ENCODE data around the gene CCNDBP1. TPM values are rescaled to one million over a fixed set of nuclear protein-coding genes. Genes with fewer than 3 reads are reported as not detected.

Gene CCNDBP1
- total and polyA plus RNA-seq, 8 donors: 17.6 to 37.7 (median 21.7) TPM

GRCh38 chr15:43238671-43239131 is 53.5 kb downstream of the CCNDBP1 start:
- no peak overlapping the region for H3K27ac ChIP-seq
- no peaks in the 10 kb centered on the region for H3K36me3 ChIP-seq
- 61 to 72% methylated on average over 10 of the region's 10 CpGs for WGBS, 2 donors
- no peak for FAIRE-seq
- intact Hi-C loops (cut with DNase I): no loop called here
- TF ChIP-seq, protein P1, sequence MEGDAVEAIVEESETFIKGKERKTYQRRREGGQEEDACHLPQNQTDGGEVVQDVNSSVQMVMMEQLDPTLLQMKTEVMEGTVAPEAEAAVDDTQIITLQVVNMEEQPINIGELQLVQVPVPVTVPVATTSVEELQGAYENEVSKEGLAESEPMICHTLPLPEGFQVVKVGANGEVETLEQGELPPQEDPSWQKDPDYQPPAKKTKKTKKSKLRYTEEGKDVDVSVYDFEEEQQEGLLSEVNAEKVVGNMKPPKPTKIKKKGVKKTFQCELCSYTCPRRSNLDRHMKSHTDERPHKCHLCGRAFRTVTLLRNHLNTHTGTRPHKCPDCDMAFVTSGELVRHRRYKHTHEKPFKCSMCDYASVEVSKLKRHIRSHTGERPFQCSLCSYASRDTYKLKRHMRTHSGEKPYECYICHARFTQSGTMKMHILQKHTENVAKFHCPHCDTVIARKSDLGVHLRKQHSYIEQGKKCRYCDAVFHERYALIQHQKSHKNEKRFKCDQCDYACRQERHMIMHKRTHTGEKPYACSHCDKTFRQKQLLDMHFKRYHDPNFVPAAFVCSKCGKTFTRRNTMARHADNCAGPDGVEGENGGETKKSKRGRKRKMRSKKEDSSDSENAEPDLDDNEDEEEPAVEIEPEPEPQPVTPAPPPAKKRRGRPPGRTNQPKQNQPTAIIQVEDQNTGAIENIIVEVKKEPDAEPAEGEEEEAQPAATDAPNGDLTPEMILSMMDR (IDR thresholded peaks at IDR 0.05): no peak
- H3K9me3 ChIP-seq: no peaks in the 10 kb centered on the region
- H3K4me1 ChIP-seq: no peaks in the 10 kb centered on the region
- H3K4me3 ChIP-seq: no peak overlapping the region
- no peak for ATAC-seq
- no peak for DNase-seq
- no peaks in the 10 kb centered on the region for H3K27me3 ChIP-seq

DNA sequence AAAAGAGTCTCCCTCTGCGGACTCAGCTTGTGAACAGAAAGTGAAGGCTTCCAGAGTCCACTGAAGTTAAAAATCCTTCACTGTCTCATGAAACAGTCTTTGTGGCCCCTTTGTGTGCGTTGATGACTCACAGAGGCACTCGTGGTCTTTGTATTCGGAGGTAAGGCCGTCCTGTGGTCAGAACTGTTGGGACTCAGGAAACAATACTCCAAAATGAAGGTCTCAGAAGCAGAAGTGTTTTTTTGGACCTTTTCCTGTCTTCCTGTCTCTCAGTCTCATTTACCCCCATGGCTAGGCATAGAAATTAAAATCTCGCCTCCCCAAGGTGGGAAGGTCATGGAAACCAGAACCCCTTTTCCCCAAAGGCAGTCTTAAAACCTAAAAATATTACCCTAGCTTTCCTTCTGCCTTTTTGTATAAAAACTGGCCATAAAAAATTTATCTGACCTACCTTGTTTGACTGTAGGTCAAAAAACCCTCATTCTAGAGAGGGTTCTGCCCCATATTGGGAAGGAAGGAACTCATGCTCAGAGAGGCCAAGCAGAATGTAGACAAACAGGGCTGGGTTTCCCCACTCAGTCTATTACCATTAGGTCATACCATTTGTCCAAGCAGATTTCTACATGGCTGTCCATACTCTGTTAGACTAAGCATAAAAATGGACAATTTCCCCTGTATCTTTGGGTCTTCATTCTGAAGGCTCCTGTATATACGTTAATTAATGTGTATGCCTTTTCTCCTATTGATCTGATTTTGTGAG is 54.7 kb downstream of the CCNDBP1 start:
- intact Hi-C loops (cut with DNase I): no loop called here
- no peaks in the 10 kb centered on the region for H3K36me3 ChIP-seq
- FAIRE-seq (no peak), ATAC-seq (no peak), DNase-seq (no peak)
- H3K4me3 ChIP-seq: no peak overlapping the region
- no peak overlapping the region for H3K27ac ChIP-seq
- H3K27me3 ChIP-seq: no peaks in the 10 kb centered on the region
- TF ChIP-seq, protein P1 (IDR thresholded peaks at IDR 0.05): no peak
- WGBS, 2 donors: 81 to 85% methylated on average over 7 of the region's 7 CpGs
- no peaks in the 10 kb centered on the region for H3K9me3 ChIP-seq
- no peaks in the 10 kb centered on the region for H3K4me1 ChIP-seq

GRCh38 chr15:43241100-43241499 is 55.9 kb downstream of the CCNDBP1 start:
- intact Hi-C loops (cut with DNase I): no loop called here
- no peak overlapping the region for H3K27ac ChIP-seq
- WGBS, 2 donors: 83 to 93% methylated on average over 1 of the region's 1 CpG
- no peaks in the 10 kb centered on the region for H3K36me3 ChIP-seq
- no peaks in the 10 kb centered on the region for H3K9me3 ChIP-seq
- H3K4me3 ChIP-seq: no peak overlapping the region
- ATAC-seq: peak in 3 of 4 donors; percentile 33 to 68 (median 48)
- FAIRE-seq: no peak
- TF ChIP-seq, protein P1 (IDR thresholded peaks at IDR 0.05): no peak
- DNase-seq: no peak
- H3K27me3 ChIP-seq: no peaks in the 10 kb centered on the region
- H3K4me1 ChIP-seq: no peaks in the 10 kb centered on the region

DNA sequence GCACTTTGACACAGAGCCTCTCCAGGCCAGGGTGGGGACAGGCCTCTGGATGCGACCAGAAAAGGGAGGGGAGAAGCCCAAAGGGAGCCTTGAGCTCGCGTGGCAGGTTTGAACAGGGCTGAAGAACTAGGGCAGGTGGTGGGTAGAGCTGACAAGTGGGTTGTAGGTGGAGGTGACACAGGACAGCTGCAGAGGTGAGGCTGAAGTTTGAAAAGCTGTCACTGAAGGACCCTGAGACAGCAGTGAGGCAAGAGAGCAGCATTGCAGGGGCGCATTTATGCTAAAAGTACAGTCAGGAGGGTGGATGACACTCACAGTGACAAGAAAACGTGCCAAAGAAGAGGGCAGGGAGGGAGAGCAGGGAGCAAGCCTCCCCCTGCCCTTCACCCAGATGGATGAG is 57.4 kb downstream of the CCNDBP1 start:
- no peak for DNase-seq
- no peak for FAIRE-seq

More for the DNA sequence above, 57.4 kb downstream of the CCNDBP1 start:
- 61 to 68% methylated on average over 5 of the region's 5 CpGs for WGBS, 2 donors
- Histone ChIP-seq H3K27me3 (no peaks in the 10 kb centered on the region), H3K4me1 (no peaks in the 10 kb centered on the region), H3K4me3 (no peak overlapping the region), H3K36me3 (no peaks in the 10 kb centered on the region), H3K27ac (no peak overlapping the region), H3K9me3 (no peaks in the 10 kb centered on the region)
- intact Hi-C loops (cut with DNase I): no loop called here
- TF ChIP-seq, protein P1 (IDR thresholded peaks at IDR 0.05): no peak
- ATAC-seq: no peak

Measured in pancreas (tissue), 10 donors.